A549 (cell line): ENCODE measurements around the gene SELENOW.
"Not testable (repeated sequence)": the region's sequence is repeated elsewhere in the genome, so short reads cannot be mapped to it uniquely, and the experiment has no call there.

Experiments used
- CEBPB ChIP-seq, 2 experiments: fragments of >200 bp in 1 of 2; sonication (Bioruptor Twin) in 1 of 2; formaldehyde crosslinking in 1 of 2; IDR thresholded peaks; 2 replicates each; pipeline ENCODE4 v1.6.1; 2012 to 2016
- CTCF ChIP-seq: fragments of >200 bp; sonication (Bioruptor Twin); formaldehyde crosslinking; IDR thresholded peaks from 3 replicates; pipeline ENCODE4 v1.5.1; 2016
- POLR2A ChIP-seq: IDR thresholded peaks from 2 replicates; pipeline ENCODE4 v1.6.1; 2012; ENCODE audit warnings: mild to moderate bottlenecking, low read length
- REST ChIP-seq: fragments of 200-600 bp; sonication (generic); IDR thresholded peaks from 2 replicates; pipeline ENCODE4 v1.6.1; 2016; ENCODE audit warnings: antibody characterized with exemption, mild to moderate bottlenecking, moderate library complexity

- TF ChIP-seq POLR2A; CTCF; CEBPB (IDR thresholded peaks at IDR 0.05); REST: not testable (repeated sequence)
Observed at GRCh38 chr19:47787307-47787706, 8.8 kb downstream of the SELENOW start.
